DMS 273 (cell line): Measurements from ENCODE around the gene CFAP119.
"Not testable (repeated sequence)": the region's sequence is repeated elsewhere in the genome, so short reads cannot be mapped to it uniquely, and the experiment has no call there.

Experiments
- DNase-seq: peaks from one replicate; lab custom pipeline; 2025; ENCODE audit not compliant: unreplicated experiment; lab: John Stamatoyannopoulos, UW

The CFAP119 gene

GRCh38 chr16:30761928-30762902, at the start of gene CFAP119, which contains the start of gene RNF40:
TSS of gene CFAP119 (minus strand) at chr16:30762062. CDS start at chr16:30761748, 314 bp downstream.
TSS of gene RNF40 (plus strand) at chr16:30762322. CDS start at chr16:30762546, 224 bp downstream.
- peak; percentile 99 for DNase-seq

- DNase-seq = not testable (repeated sequence)
These were observed 47.8 kb upstream of the CFAP119 start for GRCh38 chr16:30809675-30810074.

- not testable (repeated sequence) for DNase-seq
These were observed 47.1 kb upstream of the CFAP119 start for GRCh38 chr16:30808890-30809426.

GRCh38 chr16:30808146-30808545, 46.3 kb upstream of the CFAP119 start:
- no peak for DNase-seq

- DNase-seq = peak; percentile 91
These were observed 43.7 kb upstream of the CFAP119 start for GRCh38 chr16:30805370-30806169.

- no peak for DNase-seq
These were observed 43.2 kb upstream of the CFAP119 start for GRCh38 chr16:30805056-30805369.

GRCh38 chr16:30802936-30803335, 41.1 kb upstream of the CFAP119 start:
- DNase-seq = no peak

- DNase-seq = peak; percentile 36
These were observed 35.9 kb upstream of the CFAP119 start for GRCh38 chr16:30797670-30798309.

- no peak for DNase-seq
These were observed 32.8 kb upstream of the CFAP119 start for GRCh38 chr16:30794634-30795033.

GRCh38 chr16:30793508-30794069, 31.7 kb upstream of the CFAP119 start:
- DNase-seq = no peak

- DNase-seq = no peak
These were observed 25.9 kb upstream of the CFAP119 start for GRCh38 chr16:30787613-30788378.

- DNase-seq = peak; percentile 84
These were observed 25.2 kb upstream of the CFAP119 start, which contains the start of gene ZNF629 for GRCh38 chr16:30786936-30787612. TSS of gene ZNF629 (minus strand) at chr16:30787205. CDS start at chr16:30784482, 2,723 bp downstream.

- DNase-seq = peak; percentile 77
These were observed 24.5 kb upstream of the CFAP119 start for GRCh38 chr16:30786115-30786935.

- no peak for DNase-seq
These were observed 23.6 kb upstream of the CFAP119 start for GRCh38 chr16:30785126-30786106.

GRCh38 chr16:30784215-30784614, 22.4 kb upstream of the CFAP119 start:
- no peak for DNase-seq

- no peak for DNase-seq
These were observed 21.6 kb upstream of the CFAP119 start for GRCh38 chr16:30783280-30784109.
